Thymus (tissue), 11 donors: ENCODE results near the gene NFS1. TPM values are rescaled to one million over a fixed set of nuclear protein-coding genes. Genes with fewer than 3 reads are reported as not detected.

Experiments
- DNase-seq, 9 donors: peaks; one replicate each; pipeline ENCODE4 v3.0.0-alpha.2; 2013; ENCODE audit warnings: low spot score in 9 of 9, low read depth in 6 of 9, missing footprints in 1 of 9
- H3K27ac ChIP-seq, 2 donors: one replicate each; pipeline ENCODE4 v1.5.1; 2013; ENCODE audit warnings: control low read depth in 1 of 2, low read depth in 1 of 2, low read length in 1 of 2, mild to moderate bottlenecking in 1 of 2, moderate library complexity in 1 of 2
- H3K27me3 ChIP-seq, 2 donors: one replicate each; pipeline ENCODE4 v1.5.1; 2013; ENCODE audit warnings: low read length in 1 of 2; ENCODE audit not compliant: control insufficient read depth in 2 of 2, insufficient read depth in 1 of 2
- H3K36me3 ChIP-seq, 2 donors: one replicate each; pipeline ENCODE4 v1.5.1; 2013; ENCODE audit warnings: low read length in 1 of 2, mild to moderate bottlenecking in 1 of 2, moderate library complexity in 1 of 2; ENCODE audit not compliant: control insufficient read depth in 2 of 2, insufficient read depth in 2 of 2
- H3K4me1 ChIP-seq, 2 donors: one replicate each; pipeline ENCODE4 v1.5.1; 2013; ENCODE audit warnings: low read length in 2 of 2; ENCODE audit not compliant: control insufficient read depth in 2 of 2, insufficient read depth in 2 of 2
- H3K4me3 ChIP-seq, 2 donors: one replicate each; pipeline ENCODE4 v1.5.1; 2013; ENCODE audit warnings: low read length in 2 of 2, control low read depth in 1 of 2, mild to moderate bottlenecking in 1 of 2
- H3K9me3 ChIP-seq, 2 donors: one replicate each; pipeline ENCODE4 v1.5.1; 2013; ENCODE audit warnings: low read length in 1 of 2, mild to moderate bottlenecking in 1 of 2; ENCODE audit not compliant: control insufficient read depth in 2 of 2, insufficient read depth in 1 of 2
- WGBS: extraction: QIAGEN DNeasy Blood & Tissue Kit; methylation state at CpG from one replicate; pipeline ENCODE4 v1.1.7; 2013; 5-methylcytosine and 5-hydroxymethylcytosine counted together
- polyA plus RNA-seq: library from polyadenylated mRNA; stranded (reverse); fragments of 200-250 nt; gene quantifications from one replicate; pipeline ENCODE4 v1.2.3, GENCODE V29; 2013
- total RNA-seq: library from RNA; stranded (reverse); fragments of 120-200 nt; gene quantifications from one replicate; pipeline ENCODE4 v1.2.4, GENCODE V29; 2013
- donor health status: healthy.

The NFS1 gene
- total and polyA plus RNA-seq, 2 donors, result 13.2 to 25.5 TPM

- 80% methylated on average over 4 of the region's 4 CpGs for WGBS
- H3K27me3 ChIP-seq, result no peaks in the 10 kb centered on the region
- peaks cover 3 to 10% of the 10 kb centered on the region in 2 donors for H3K36me3 ChIP-seq
- peaks cover 0 to 2% of the 10 kb centered on the region in 2 donors for H3K4me1 ChIP-seq
- no peaks in the 10 kb centered on the region for H3K9me3 ChIP-seq
- no peak for DNase-seq
- H3K27ac ChIP-seq, result no peak overlapping the region
- H3K4me3 ChIP-seq, result no peak overlapping the region
Measured at GRCh38 chr20:35641743-35642142, 57.4 kb downstream of the NFS1 start.

- 98% methylated on average over 3 of the region's 3 CpGs for WGBS
- no peak for DNase-seq
- H3K4me3 ChIP-seq, result no peak overlapping the region
- no peaks in the 10 kb centered on the region for H3K9me3 ChIP-seq
- peaks cover 0 to 2% of the 10 kb centered on the region in 2 donors for H3K4me1 ChIP-seq
- H3K36me3 ChIP-seq, result peaks cover 3 to 8% of the 10 kb centered on the region in 2 donors
- H3K27me3 ChIP-seq, result no peaks in the 10 kb centered on the region
- H3K27ac ChIP-seq, result no peak overlapping the region
Measured at GRCh38 chr20:35640724-35641123, 58.4 kb downstream of the NFS1 start.

GRCh38 chr20:35638751-35639150 is 60.4 kb downstream of the NFS1 start:
- Histone ChIP-seq H3K9me3 (no peaks in the 10 kb centered on the region), H3K4me1 (peaks cover 0 to 2% of the 10 kb centered on the region in 2 donors), H3K27me3 (no peaks in the 10 kb centered on the region), H3K27ac (no peak overlapping the region), H3K4me3 (no peak overlapping the region), H3K36me3 (peaks cover 3% of the 10 kb centered on the region in 2 donors)
- WGBS, result 87% methylated on average over 2 of the region's 2 CpGs
- no peak for DNase-seq

GRCh38 chr20:35637276-35637675 is 61.9 kb downstream of the NFS1 start:
- Histone ChIP-seq H3K36me3 (peaks cover 0 to 8% of the 10 kb centered on the region in 2 donors), H3K27ac (peak overlapping the region in 1 of 2 donors; percentile 4), H3K9me3 (no peaks in the 10 kb centered on the region), H3K4me1 (peaks cover 0 to 2% of the 10 kb centered on the region in 2 donors), H3K4me3 (no peak overlapping the region), H3K27me3 (no peaks in the 10 kb centered on the region)
- no peak for DNase-seq
- 96% methylated on average over 6 of the region's 6 CpGs for WGBS

GRCh38 chr20:35636095-35636494 is 63.1 kb downstream of the NFS1 start:
- peaks cover 9 to 15% of the 10 kb centered on the region in 2 donors for H3K36me3 ChIP-seq
- WGBS, result 96% methylated on average over 2 of the region's 2 CpGs
- no peak overlapping the region for H3K4me3 ChIP-seq
- H3K4me1 ChIP-seq, result no peaks in the 10 kb centered on the region
- H3K9me3 ChIP-seq, result no peaks in the 10 kb centered on the region
- H3K27me3 ChIP-seq, result no peaks in the 10 kb centered on the region
- DNase-seq, result no peak
- no peak overlapping the region for H3K27ac ChIP-seq

GRCh38 chr20:35635652-35636051 is 63.5 kb downstream of the NFS1 start:
- DNase-seq, result no peak
- 98% methylated on average over 4 of the region's 4 CpGs for WGBS
- H3K9me3 ChIP-seq, result no peaks in the 10 kb centered on the region

GRCh38 chr20:35632539-35633115 is 66.5 kb downstream of the NFS1 start:
- no peaks in the 10 kb centered on the region for H3K27me3 ChIP-seq
- no peak overlapping the region for H3K4me3 ChIP-seq
- H3K36me3 ChIP-seq, result peaks cover 24 to 46% of the 10 kb centered on the region in 2 donors
- no peak for DNase-seq
- no peaks in the 10 kb centered on the region for H3K4me1 ChIP-seq
- no peaks in the 10 kb centered on the region for H3K9me3 ChIP-seq
- no peak overlapping the region for H3K27ac ChIP-seq
- over 99% methylated on average over 13 of the region's 13 CpGs for WGBS

More at GRCh38 chr20:35635652-35636051, 63.5 kb downstream of the NFS1 start:
- Histone ChIP-seq H3K36me3 (peaks cover 14 to 19% of the 10 kb centered on the region in 2 donors), H3K4me1 (no peaks in the 10 kb centered on the region), H3K4me3 (no peak overlapping the region), H3K27me3 (no peaks in the 10 kb centered on the region), H3K27ac (no peak overlapping the region)

- Histone ChIP-seq H3K9me3 (no peaks in the 10 kb centered on the region), H3K4me3 (no peak overlapping the region), H3K27me3 (no peaks in the 10 kb centered on the region), H3K4me1 (peaks cover 0 to 3% of the 10 kb centered on the region in 2 donors), H3K36me3 (peaks cover 43 to 65% of the 10 kb centered on the region in 2 donors), H3K27ac (no peak overlapping the region)
- DNase-seq, result no peak
- over 99% methylated on average over 4 of the region's 4 CpGs for WGBS
Measured at GRCh38 chr20:35630636-35631035, 68.5 kb downstream of the NFS1 start.

GRCh38 chr20:35629427-35630145 is 69.6 kb downstream of the NFS1 start:
- 96% methylated on average over 12 of the region's 12 CpGs for WGBS
- no peaks in the 10 kb centered on the region for H3K27me3 ChIP-seq

More at GRCh38 chr20:35629427-35630145, 69.6 kb downstream of the NFS1 start:
- Histone ChIP-seq H3K4me1 (peaks cover 0 to 3% of the 10 kb centered on the region in 2 donors), H3K27ac (no peak overlapping the region), H3K4me3 (no peak overlapping the region), H3K36me3 (peaks cover 50 to 69% of the 10 kb centered on the region in 2 donors), H3K9me3 (no peaks in the 10 kb centered on the region)
- DNase-seq, result no peak
